HCT116 (cell line): ENCODE data around the gene MYLK. TPM values are rescaled to one million over a fixed set of nuclear protein-coding genes. Genes with fewer than 3 reads are reported as not detected.

ENCODE experiments used
- ATAC-seq: fragments of 200-7000 bp; cut with Tn5 transposase; 2 replicates; pipeline ENCODE4 v1.9.1; 2020; ENCODE audit warnings: mild to moderate bottlenecking, moderate library complexity
- BruUV-seq: library from RNA; stranded (reverse); fragments of 400-500 nt; replicated peaks from 2 replicates; lab custom pipeline; 2021; lab: Mats Ljungman, UMichigan
- CTCF ChIA-PET: fragments of 300-600 bp; sonication (Branson Sonifier 250); formaldehyde crosslinking; loops from one replicate; lab custom pipeline; 2021; ENCODE audit warnings: antibody characterized with exemption; lab: Charles Lee
- POLR2A ChIA-PET: fragments of 300-600, 350-600 bp; sonication (Branson Sonifier 250); formaldehyde crosslinking; loops from one replicate; lab custom pipeline; 2021; ENCODE audit warnings: antibody characterized with exemption; lab: Charles Lee
- RAD21 ChIA-PET, 2 experiments: fragments of 300-600 bp; sonication (Branson Sonifier 250); formaldehyde crosslinking; loops; one replicate each; lab custom pipeline; 2023; ENCODE audit warnings: low total read pairs in 2 of 2; ENCODE audit not compliant: uncharacterized antibody in 2 of 2, unreplicated experiment in 2 of 2, low non-redundant PET in 1 of 2; lab: Charles Lee
- DNase-seq: peaks from one replicate; pipeline ENCODE4 v3.0.0-alpha.2; 2010; ENCODE audit warnings: low read depth, low spot score
- H2AFZ ChIP-seq: fragments of 200-600 bp; shearing (Covaris generic), sonication (generic); 2 replicates; pipeline ENCODE4 v1.6.1; 2017; ENCODE audit warnings: low read depth, mixed run types, mixed read lengths, antibody characterized with exemption, low read length; ENCODE audit not compliant: poor library complexity, severe bottlenecking
- H3K27ac ChIP-seq: 2 replicates; pipeline ENCODE4 v1.5.1; 2012; ENCODE audit warnings: low read depth, low read length
- H3K27me3 ChIP-seq: fragments of 200-600 bp; sonication (generic); 2 replicates; pipeline ENCODE4 v1.6.1; 2016; ENCODE audit warnings: mixed run types, low read length, mixed read lengths; ENCODE audit not compliant: insufficient read depth
- H3K36me3 ChIP-seq, 2 experiments: fragments of 200-500 bp in 1 of 2; fragments of 200-600 bp in 1 of 2; sonication (Bioruptor generic) in 1 of 2; sonication (generic) in 1 of 2; 2 replicates each; pipeline versions ENCODE4 v1.5.1 to v1.6.1; 2014 to 2016; ENCODE audit warnings: low read length in 2 of 2, inconsistent platforms in 1 of 2, mixed read lengths in 1 of 2, mixed run types in 1 of 2; ENCODE audit not compliant: insufficient read depth in 2 of 2, control insufficient read depth in 1 of 2
- H3K4me1 ChIP-seq, 2 experiments: fragments of 200-600 bp in 1 of 2; sonication (generic) in 1 of 2; 2 replicates each; pipeline versions ENCODE4 v1.5.1 to v1.6.1; 2012 to 2017; ENCODE audit warnings: low read length in 2 of 2, inconsistent platforms in 1 of 2, mild to moderate bottlenecking in 1 of 2, mixed read lengths in 1 of 2, mixed run types in 1 of 2, moderate library complexity in 1 of 2; ENCODE audit not compliant: insufficient read depth in 2 of 2, control insufficient read depth in 1 of 2
- H3K4me2 ChIP-seq: fragments of 200-600 bp; sonication (generic); 2 replicates; pipeline ENCODE4 v1.6.1; 2017; ENCODE audit warnings: mixed run types, low read length, mixed read lengths
- H3K4me3 ChIP-seq, 2 experiments: fragments of 200-600 bp in 1 of 2; sonication (generic) in 1 of 2; replicated peaks in 1 of 2; 2 replicates each; pipeline ENCODE4 v1.5.1; 2011 to 2016; ENCODE audit warnings: low read length in 2 of 2, control low read depth in 1 of 2, low read depth in 1 of 2, mild to moderate bottlenecking in 1 of 2, mixed read lengths in 1 of 2, mixed run types in 1 of 2
- H3K79me2 ChIP-seq: fragments of 200-600 bp; sonication (generic); 2 replicates; pipeline ENCODE4 v1.6.1; 2017; ENCODE audit warnings: mild to moderate bottlenecking, mixed run types, low read length, moderate library complexity, mixed read lengths; ENCODE audit not compliant: insufficient read depth
- H3K9ac ChIP-seq: fragments of 200-600 bp; sonication (generic); 2 replicates; pipeline ENCODE4 v1.6.1; 2016; ENCODE audit warnings: low read length, mixed read lengths
- H3K9me2 ChIP-seq: fragments of 200-600 bp; sonication (generic), shearing (Covaris generic); 2 replicates; pipeline ENCODE4 v1.6.1; 2017; ENCODE audit warnings: mixed run types, mild to moderate bottlenecking, moderate library complexity; ENCODE audit not compliant: insufficient read depth
- H3K9me3 ChIP-seq, 2 experiments: fragments of 200-500 bp in 1 of 2; fragments of 200-600 bp in 1 of 2; sonication (Bioruptor generic) in 1 of 2; sonication (generic) in 1 of 2; 2 replicates each; pipeline ENCODE4 v1.6.1; 2014 to 2017; ENCODE audit warnings: low read length in 2 of 2, mixed read lengths in 2 of 2, inconsistent platforms in 1 of 2, low read depth in 1 of 2, mild to moderate bottlenecking in 1 of 2, mixed run types in 1 of 2, moderate library complexity in 1 of 2; ENCODE audit not compliant: control insufficient read depth in 1 of 2, insufficient read depth in 1 of 2
- H4K20me1 ChIP-seq: fragments of 200-600 bp; sonication (generic), shearing (Covaris generic); 2 replicates; pipeline ENCODE4 v1.6.1; 2017; ENCODE audit warnings: mixed run types, mild to moderate bottlenecking, moderate library complexity; ENCODE audit not compliant: insufficient read depth
- EZH2phosphoT487 ChIP-seq: fragments of 200-600 bp; IDR thresholded peaks from 2 replicates; pipeline ENCODE4 v1.6.1; 2018; ENCODE audit warnings: antibody characterized with exemption, borderline replicate concordance
- FOSL1 ChIP-seq: IDR thresholded peaks from 2 replicates; pipeline ENCODE4 v1.6.1; 2012; ENCODE audit warnings: low read depth
- JUND ChIP-seq: IDR thresholded peaks from 2 replicates; pipeline ENCODE4 v1.6.1; 2012
- MAX ChIP-seq: IDR thresholded peaks from 2 replicates; pipeline ENCODE4 v1.6.1; 2012
- POLR2AphosphoS5 ChIP-seq: IDR thresholded peaks from 2 replicates; pipeline ENCODE4 v1.6.1; 2011; ENCODE audit warnings: mild to moderate bottlenecking, low read depth, low read length, moderate library complexity
- REST ChIP-seq: IDR thresholded peaks from 2 replicates; pipeline ENCODE4 v1.6.1; 2012; ENCODE audit warnings: low read depth
- SP1 ChIP-seq: IDR thresholded peaks from 2 replicates; pipeline ENCODE4 v1.6.1; 2012; ENCODE audit warnings: low read depth
- ZNF274 ChIP-seq: fragments of 200-500 bp; sonication (Bioruptor generic); IDR thresholded peaks from 2 replicates; pipeline ENCODE4 v1.6.1; 2014; ENCODE audit warnings: mild to moderate bottlenecking, low read depth, low read length, inconsistent platforms
- intact Hi-C: fragments of 100-400 bp; cut with micrococcal nuclease; formaldehyde crosslinking; loops from 2 replicates; pipeline ENCODE4 v1.10.0; 2022
- total RNA-seq: library from RNA; stranded (reverse); gene quantifications from one replicate; pipeline ENCODE4 v1.2.1, GENCODE V29; 2021; ENCODE audit not compliant: unreplicated experiment

MYLK gene
- total RNA-seq, 1 experiment from 2014 or later = 3.8 TPM

GRCh38 chr3:123711356-123711755, 172.8 kb downstream of the MYLK start:
- intact Hi-C loops = no loop called here
- no peak overlapping the region for H3K9ac ChIP-seq
- H2AFZ ChIP-seq = no peak overlapping the region
- POLR2A ChIA-PET = no interaction called here
- no peaks in the 10 kb centered on the region for H3K36me3 ChIP-seq
- no peak overlapping the region for H3K27ac ChIP-seq
- no peaks in the 10 kb centered on the region for H3K27me3 ChIP-seq
- BruUV-seq = no TSS peak
- RAD21 ChIA-PET = no interaction called here
- H3K4me1 ChIP-seq = no peaks in the 10 kb centered on the region
- no peaks in the 10 kb centered on the region for H4K20me1 ChIP-seq
- TF ChIP-seq ZNF274 (no peak), SP1 (no peak), EZH2phosphoT487 (no peak), MAX (no peak), FOSL1 (no peak), POLR2AphosphoS5 (no peak), JUND (no peak), REST (no peak)
- ATAC-seq (no peak), DNase-seq (no peak)
- no peaks in the 10 kb centered on the region for H3K79me2 ChIP-seq
- CTCF ChIA-PET = interaction anchor here (1.4 kb wide), 1 partner anchor 12 kb away, joined by 4 read pairs; no protein-coding TSS in a partner anchor
- no peaks in the 10 kb centered on the region for H3K9me2 ChIP-seq
- no peak overlapping the region for H3K4me2 ChIP-seq
- no peak overlapping the region for H3K4me3 ChIP-seq
- H3K9me3 ChIP-seq = no peaks in the 10 kb centered on the region
